HG03196 (cell line): ENCODE measurements around the gene ALG12.
A peak's percentile ranks its signal among the peaks of the same experiment; 100 is the strongest.
"Not testable (repeated sequence)": the region's sequence is repeated elsewhere in the genome, so short reads cannot be mapped to it uniquely, and the experiment has no call there.

Source experiments
- ATAC-seq: cut with Tn5 transposase; IDR thresholded peaks from one replicate; pipeline ENCODE4 v1.9.1; 2021; ENCODE audit not compliant: unreplicated experiment

The ALG12 gene

DNA sequence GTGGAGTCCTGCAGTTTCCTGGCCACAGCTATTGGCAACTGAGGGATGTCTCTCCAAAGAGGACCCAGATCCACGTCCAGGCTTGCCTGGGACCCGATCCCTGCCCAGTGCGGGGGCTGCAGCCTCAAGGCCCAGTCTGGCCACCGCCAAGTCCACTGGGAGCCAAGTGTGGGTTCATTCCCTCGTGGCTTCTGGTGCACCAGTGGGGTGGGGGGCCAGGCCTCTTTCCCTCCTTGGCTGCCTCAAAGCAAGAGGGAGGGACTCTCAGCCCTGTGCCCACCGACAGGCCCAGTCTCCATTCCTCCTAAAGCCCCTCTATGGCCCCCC, 29.0 kb upstream of the ALG12 start:
- no peak for ATAC-seq

DNA sequence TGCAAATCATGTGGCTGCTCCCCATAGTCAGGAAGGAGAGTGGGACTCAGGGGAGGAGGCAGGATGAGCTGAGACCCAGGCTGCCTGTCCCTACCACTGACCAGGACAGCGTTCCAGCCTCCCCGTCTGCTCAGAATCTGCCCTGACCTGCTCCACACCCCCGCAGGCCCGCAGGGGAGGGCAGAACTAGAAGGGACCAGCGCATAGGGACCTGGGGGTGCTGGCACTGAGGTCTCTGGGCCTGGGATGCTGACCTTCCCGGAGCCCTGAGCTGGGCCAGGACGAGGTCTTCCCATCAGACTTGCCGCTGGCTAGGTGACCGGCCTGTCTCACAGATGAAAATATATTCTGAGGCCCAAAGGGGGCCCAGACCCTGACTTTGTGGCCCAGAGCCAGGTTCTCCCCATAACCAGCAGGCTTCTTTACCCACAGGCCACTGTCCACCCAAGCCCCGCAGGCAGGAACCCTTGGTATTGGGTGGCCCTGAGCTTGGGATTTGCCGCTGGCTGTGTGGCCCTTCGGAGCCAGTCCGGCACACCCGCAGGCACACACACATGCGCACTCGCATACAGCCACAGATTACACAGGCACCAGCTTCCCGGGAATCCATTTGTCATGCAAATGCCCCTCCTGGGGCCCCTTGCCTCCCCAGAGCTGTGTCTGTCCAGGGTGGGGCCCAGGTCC, 28.5 kb upstream of the ALG12 start:
- no peak for ATAC-seq

DNA sequence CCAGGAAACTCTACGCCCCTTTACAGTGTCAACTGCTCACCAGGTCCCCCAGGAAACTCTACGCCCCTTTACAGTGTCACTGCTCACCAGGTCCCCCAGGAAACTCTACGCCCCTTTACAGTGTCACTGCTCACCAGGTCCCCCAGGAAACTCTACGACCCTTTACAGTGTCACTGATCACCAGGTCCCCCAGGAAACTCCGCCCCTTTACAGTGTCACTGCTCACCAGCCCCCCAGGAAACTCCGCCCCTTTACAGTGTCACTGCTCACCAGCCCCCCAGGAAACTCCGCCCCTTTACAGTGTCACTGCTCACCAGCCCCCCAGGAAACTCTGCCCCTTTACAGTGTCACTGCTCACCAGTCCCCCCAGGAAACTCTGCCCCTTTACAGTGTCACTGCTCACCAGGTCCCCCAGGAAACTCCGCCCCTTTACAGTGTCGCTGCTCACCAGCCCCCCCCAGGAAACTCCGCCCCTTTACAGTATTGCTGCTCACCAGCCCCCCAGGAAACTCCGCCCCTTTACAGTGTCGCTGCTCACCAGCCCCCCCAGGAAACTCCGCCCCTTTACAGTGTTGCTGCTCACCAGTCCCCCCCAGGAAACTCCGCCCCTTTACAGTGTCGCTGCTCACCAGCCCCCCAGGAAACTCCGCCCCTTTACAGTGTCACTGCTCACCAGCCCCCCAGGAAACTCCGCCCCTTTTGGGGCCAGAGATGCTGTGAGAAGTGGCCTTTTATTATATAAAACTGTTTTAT, 27.0 kb upstream of the ALG12 start:
- ATAC-seq: not testable (repeated sequence)

DNA sequence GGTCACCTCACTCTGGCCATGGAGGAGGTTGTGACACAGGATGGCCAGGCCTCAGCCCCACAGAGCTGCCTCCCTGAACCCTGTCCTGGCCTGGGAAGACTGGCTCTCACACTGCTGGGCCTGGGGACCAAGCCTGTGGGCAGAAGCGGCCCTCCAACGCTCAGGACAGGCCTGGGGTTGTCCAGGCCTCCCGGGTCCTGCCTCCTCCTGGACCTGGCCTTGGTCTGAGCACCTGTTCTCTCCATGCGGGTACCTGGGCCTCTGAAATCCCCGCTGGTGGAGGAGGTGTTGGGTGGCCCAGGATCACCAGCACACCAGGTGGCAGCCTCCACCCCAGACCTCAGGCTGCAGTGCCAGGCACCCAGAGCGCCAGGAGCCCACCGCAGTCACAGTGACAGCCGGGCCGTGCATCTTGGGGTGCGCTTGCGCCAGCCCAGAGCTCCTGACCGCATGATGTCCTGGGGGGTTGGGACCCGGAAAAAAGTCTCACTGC, 26.2 kb upstream of the ALG12 start:
- ATAC-seq: no peak

DNA sequence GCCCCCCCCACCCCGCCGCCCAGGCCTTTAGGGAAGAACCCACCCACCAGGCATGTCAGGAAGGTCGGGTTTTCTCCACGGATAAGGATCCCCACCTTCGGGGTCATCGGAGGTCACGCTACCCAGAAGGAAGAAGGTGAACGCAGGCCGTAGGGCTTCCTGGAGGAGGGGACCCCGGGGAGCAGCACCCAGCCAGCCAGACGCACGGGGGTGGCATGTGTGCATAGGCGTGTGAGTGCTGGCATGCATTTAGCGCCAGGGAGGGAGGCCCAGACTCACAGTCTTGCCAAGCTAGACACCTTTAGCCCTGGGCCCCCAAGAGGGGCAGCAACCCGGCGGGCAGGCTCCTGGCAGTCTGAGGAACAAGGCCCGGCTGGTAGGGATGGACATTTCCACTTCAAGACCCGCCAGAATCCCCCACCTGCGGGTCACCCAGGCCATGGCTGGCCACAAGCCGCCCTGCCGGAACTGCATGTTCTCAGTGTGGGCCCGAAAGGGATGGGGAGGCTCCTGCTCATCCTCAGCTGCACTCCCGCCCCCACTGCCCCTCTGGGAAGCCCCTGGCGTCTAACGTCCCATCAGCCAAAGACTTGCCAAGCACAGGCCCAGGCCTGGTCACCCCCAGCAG, 25.6 kb upstream of the ALG12 start:
- ATAC-seq: no peak

GRCh38 chr22:49943405-49943765, 25.1 kb upstream of the ALG12 start:
- ATAC-seq: no peak

DNA sequence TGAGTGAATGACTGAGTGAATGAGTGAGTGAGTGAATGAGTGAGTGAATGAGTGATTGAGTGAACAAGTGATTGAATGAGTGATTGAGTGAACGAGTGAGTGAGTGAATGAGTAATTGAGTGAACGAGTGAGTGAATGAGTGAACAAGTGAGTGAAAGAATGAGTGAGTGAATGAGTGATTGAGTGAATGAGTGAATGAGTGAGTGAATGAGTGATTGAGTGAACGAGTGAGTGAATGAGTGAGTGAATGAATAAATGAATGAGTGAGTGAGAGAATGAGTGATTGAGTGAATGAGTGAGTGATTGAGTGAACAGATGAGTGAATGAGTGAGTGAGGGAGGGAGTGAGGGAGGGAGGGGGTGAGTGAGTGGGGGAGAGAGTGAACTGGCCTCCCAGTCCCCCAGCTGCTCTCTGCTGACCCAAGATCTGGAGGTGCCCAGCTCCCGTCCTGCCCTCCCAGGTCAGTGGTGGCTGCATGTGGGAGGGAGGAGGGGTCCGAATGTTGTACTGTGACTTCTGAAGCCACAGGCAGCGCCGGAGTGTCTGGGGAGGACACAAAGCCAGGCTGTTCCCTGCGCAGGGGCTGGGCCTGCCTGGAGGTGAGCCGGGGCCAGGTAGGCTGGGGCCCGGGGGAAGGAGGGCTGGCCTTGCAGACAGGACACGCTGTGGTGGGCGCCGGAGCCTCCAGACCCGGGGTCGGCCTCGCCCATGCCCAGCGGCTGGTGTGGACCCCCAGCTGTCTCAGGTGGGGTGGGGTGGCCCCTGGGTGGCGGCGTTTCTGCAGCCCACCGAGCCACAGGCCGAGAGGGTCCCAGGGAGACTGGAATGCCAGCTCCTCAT, 24.5 kb upstream of the ALG12 start:
- ATAC-seq: no peak

DNA sequence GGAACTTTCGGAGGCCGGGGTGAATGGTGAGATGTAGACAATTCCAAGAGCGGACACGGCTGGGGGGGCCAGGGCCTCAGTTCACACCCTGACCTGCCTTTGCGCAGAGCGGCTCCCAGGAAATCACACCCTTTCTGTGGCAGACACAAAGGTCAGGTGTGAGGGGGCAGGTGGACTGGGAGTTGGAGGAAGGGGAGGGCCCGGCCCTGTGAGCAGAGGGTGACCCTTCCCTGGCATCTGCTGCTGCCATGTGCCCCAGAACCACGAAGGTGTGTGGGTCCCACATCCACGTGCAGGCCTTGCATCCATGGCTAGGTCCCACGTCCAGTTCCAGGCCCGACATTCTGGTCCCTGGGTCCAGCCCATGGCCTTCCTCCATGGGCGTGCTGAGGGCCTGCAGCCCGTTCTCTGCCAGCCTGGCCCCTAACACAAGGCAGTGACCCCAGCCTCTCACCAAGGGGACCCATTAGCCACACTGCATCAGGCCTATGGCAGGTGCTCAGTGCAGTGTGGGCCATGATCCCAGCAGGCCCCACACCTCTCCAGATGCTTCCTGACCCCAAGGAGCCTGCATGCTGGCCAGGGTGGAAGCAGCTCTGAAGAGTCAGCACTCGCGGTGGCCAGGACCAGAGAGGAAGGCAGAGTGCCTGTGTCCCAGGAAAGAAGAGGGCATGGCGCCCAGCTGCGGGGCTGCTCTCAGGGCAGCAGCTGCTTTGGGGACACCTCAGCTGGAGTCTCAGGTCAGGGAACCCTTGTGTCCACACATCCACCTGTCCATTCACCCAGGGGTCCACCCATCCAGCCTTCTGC, 23.5 kb upstream of the ALG12 start:
- ATAC-seq: no peak

- ATAC-seq: no peak
These were observed 20.4 kb upstream of the ALG12 start for GRCh38 chr22:49938565-49939136.

- ATAC-seq: no peak
These were observed 19.7 kb upstream of the ALG12 start for GRCh38 chr22:49937758-49938564.

GRCh38 chr22:49936973-49937757, 18.9 kb upstream of the ALG12 start:
- ATAC-seq: no peak

GRCh38 chr22:49936018-49936972, 18.1 kb upstream of the ALG12 start:
- ATAC-seq: peak; percentile 50

- ATAC-seq: no peak
These were observed 17.3 kb upstream of the ALG12 start for GRCh38 chr22:49935561-49935960.

DNA sequence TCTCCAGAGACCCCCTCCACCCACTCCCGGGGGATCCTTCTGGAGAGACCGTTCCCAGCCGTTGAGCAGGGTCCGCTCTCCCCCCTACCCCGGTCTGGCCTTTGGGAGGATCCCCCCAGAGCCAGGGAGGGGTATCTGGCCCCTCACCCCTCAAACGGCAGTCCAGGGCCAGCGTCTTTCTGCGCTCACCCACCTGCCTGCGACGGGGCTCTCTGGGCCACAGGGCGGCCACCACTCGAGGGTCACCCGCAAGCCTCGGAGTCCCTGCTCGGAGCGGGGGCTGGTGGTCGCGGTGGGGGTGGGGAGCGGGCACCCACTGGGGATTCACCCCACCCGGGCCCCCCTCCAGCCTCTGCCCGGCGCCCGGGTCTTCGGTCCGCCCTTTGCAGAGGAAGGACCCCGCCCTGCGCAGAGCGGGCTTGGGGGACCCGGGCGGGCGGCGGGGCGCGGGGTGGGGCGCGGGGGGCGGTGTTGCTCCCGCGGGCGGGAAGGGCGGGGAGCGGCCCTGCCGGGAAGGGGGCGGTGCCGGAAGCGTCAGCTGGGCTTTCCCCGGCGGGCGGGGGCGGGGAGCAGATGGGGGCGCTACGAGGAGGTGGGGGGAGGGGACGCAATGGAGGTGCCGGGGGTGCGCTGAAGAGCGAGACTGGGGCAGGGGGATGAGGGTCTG, 16.8 kb upstream of the ALG12 start:
- no peak for ATAC-seq

GRCh38 chr22:49934160-49934890, 16.1 kb upstream of the ALG12 start:
- no peak for ATAC-seq
